ACC112 (cell line): Measurements from ENCODE around the gene REEP3.

ENCODE experiments used
- H2AFZ ChIP-seq: fragments of 200-600 bp; sonication (generic); one replicate; pipeline ENCODE4 v1.6.0; 2017; ENCODE audit warnings: antibody characterized with exemption, low read length; ENCODE audit not compliant: unreplicated experiment
- H3K27ac ChIP-seq: fragments of 200-600 bp; sonication (generic); 2 replicates; pipeline ENCODE4 v1.5.1; 2014; ENCODE audit warnings: low read depth, mild to moderate bottlenecking, antibody characterized with exemption, low read length, moderate library complexity
- H3K27me3 ChIP-seq: fragments of 200-600 bp; sonication (generic); 2 replicates; pipeline ENCODE4 v1.6.1; 2014; ENCODE audit warnings: mild to moderate bottlenecking, antibody characterized with exemption, low read length, moderate library complexity, mixed read lengths; ENCODE audit not compliant: insufficient read depth
- H3K36me3 ChIP-seq: fragments of 200-600 bp; sonication (generic); 2 replicates; pipeline ENCODE4 v1.6.1; 2016; ENCODE audit warnings: mild to moderate bottlenecking, antibody characterized with exemption, low read length, moderate library complexity, mixed read lengths; ENCODE audit not compliant: insufficient read depth
- H3K4me1 ChIP-seq: fragments of 200-600 bp; sonication (generic); one replicate; pipeline ENCODE4 v1.6.1; 2016; ENCODE audit warnings: low read length, mixed read lengths; ENCODE audit not compliant: insufficient read depth, unreplicated experiment, control insufficient read depth
- H3K4me3 ChIP-seq: fragments of 200-600 bp; sonication (generic); 2 replicates; pipeline ENCODE4 v1.5.1; 2014; ENCODE audit warnings: mild to moderate bottlenecking, low read depth, low read length
- H3K79me2 ChIP-seq: fragments of 200-600 bp; sonication (generic); one replicate; pipeline ENCODE4 v1.6.0; 2016; ENCODE audit warnings: low read length; ENCODE audit not compliant: control insufficient read depth, unreplicated experiment, insufficient read depth

The REEP3 gene

DNA sequence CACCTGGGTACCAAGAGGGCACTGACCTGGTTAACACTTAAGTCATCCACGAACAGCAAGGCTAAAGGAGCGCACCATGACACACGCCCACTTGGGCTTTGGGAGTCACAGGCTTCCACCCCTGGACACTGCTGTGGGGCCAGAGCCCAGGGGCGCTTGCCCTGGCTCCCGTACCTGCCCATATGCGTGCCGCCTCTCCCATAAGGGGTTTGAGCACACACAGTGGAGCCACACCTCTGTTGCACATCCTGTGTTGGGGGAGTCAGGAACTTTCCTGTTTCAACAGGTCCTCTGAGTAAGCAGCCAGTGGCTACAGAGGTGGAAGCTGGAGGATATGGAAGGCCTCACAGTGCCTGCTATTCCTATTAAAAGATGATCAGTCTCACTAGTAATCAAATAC, 152.0 kb downstream of the REEP3 start:
- H3K27ac ChIP-seq, result no peak overlapping the region

DNA sequence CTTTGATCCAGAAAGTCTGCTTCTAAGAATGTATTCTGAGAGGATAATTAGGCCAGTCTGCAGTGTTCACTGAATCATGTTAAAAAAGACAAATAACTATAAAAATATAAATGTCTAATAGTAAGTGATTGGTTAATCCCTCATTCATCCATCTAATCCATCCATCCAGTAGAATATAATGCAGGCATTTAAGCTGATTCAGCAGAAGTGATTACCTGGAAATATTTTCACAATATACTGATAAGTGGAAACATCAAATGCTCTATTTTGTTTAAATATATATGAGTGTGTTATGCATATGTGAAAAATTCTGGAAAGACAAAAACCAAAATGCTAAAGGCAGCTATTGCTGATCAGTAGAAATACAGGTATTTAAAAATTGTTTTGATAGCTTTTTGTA, 152.6 kb downstream of the REEP3 start:
- Histone ChIP-seq H3K4me1 (peaks cover 17% of the 10 kb centered on the region), H3K27ac (no peak overlapping the region), H3K27me3 (no peaks in the 10 kb centered on the region), H2AFZ (no peak overlapping the region), H3K79me2 (no peaks in the 10 kb centered on the region), H3K4me3 (no peak overlapping the region), H3K36me3 (no peaks in the 10 kb centered on the region)

More for the DNA sequence above, 152.0 kb downstream of the REEP3 start:
- H3K36me3 ChIP-seq, result no peaks in the 10 kb centered on the region
- H3K4me1 ChIP-seq, result peaks cover 18% of the 10 kb centered on the region
- H2AFZ ChIP-seq, result no peak overlapping the region
- no peak overlapping the region for H3K4me3 ChIP-seq
- H3K79me2 ChIP-seq, result no peaks in the 10 kb centered on the region
- no peaks in the 10 kb centered on the region for H3K27me3 ChIP-seq
